ENCODE data around the gene SETD9. TPM values are rescaled to one million over a fixed set of nuclear protein-coding genes. Genes with fewer than 3 reads are reported as not detected.

Gene SETD9
- total and polyA plus RNA-seq, 9 of the 15 experiments (the other 6 are each of a cell fraction or from before 2014, with no cell fraction given): 10.8 to 32.6 (median 19.8) TPM

GRCh38 chr5:56938858-56939257 lies 29.5 kb downstream of the SETD9 start:
- BruUV-seq (replicated peaks): no TSS peak
- Histone ChIP-seq H3K9me1 (ENCODE audit: control insufficient read depth, insufficient read depth, low read length) (no peaks in the 10 kb centered on the region), H2AFZ (ENCODE audit: low read depth, low read length) (no peak overlapping the region), H3K4me2 (ENCODE audit: insufficient read depth, low read length) (no peak overlapping the region), H4K20me1 (replicated peaks; ENCODE audit: control insufficient read depth, insufficient read depth, low read length) (no peaks in the 10 kb centered on the region), H3K27ac (ENCODE audit: extremely low read depth, low read depth, low read length) (no peak overlapping the region), H3K4me1 (replicated peaks in 1 of 2; ENCODE audit: control insufficient read depth in 2 of 2, insufficient read depth in 2 of 2, low read length in 2 of 2) (no peaks in the 10 kb centered on the region), H3K9ac (ENCODE audit: insufficient read depth in 1 of 2, low read depth in 2 of 2, low read length in 2 of 2) (no peak overlapping the region), H3K27me3 (ENCODE audit: control insufficient read depth in 2 of 2, insufficient read depth in 2 of 2, low read length in 2 of 2) (no peaks in the 10 kb centered on the region), H3K4me3 (no peak overlapping the region), H3K9me3 (replicated peaks; ENCODE audit: control insufficient read depth, insufficient read depth, low read depth, low read length) (no peaks in the 10 kb centered on the region), H3K79me2 (ENCODE audit: control insufficient read depth, insufficient read depth, low read length) (no peaks in the 10 kb centered on the region), H3K36me3 (ENCODE audit: control insufficient read depth, insufficient read depth, low read length) (peaks cover 90% of the 10 kb centered on the region)
- 54% methylated on average over 1 of the region's 1 CpG for WGBS (ENCODE audit: insufficient coverage, low coverage, missing lambda C conversion rate)
- ChIA-PET CTCF (ENCODE audit: low intra/inter-chr PET ratio) (no interaction called here), POLR2A (interaction anchor here (1.0 to 3.1 kb wide), 2 partner anchors 11 to 29 kb away, joined by 4 to 16 read pairs; partner anchors contain the start of gene SETD9)
- FAIRE-seq (no peak), ATAC-seq (no peak), DNase-seq (ENCODE audit: extremely low read depth in 1 of 4, low spot score in 3 of 4) (no peak)
- intact Hi-C loops (cut with micrococcal nuclease) (no loop called here), in situ Hi-C loops (cut with MboI) (no loop called here)
- TF ChIP-seq TBL1XR1 (IDR thresholded peaks at IDR 0.05; ENCODE audit: low read length in 2 of 2) (no peak), FOXJ3 (CRISPR knock-in tag; IDR thresholded peaks at IDR 0.05) (no peak), PHB2 (IDR thresholded peaks at IDR 0.05; ENCODE audit: low read depth) (no peak), HINFP (tag; conservative IDR thresholded peaks at IDR 0.05; ENCODE audit: low read depth) (no peak)

- 0% methylated on average over 1 of the region's 1 CpG for WGBS (ENCODE audit: insufficient coverage, low coverage, missing lambda C conversion rate)
- Histone ChIP-seq H3K27ac (ENCODE audit: extremely low read depth, low read depth, low read length) (no peak overlapping the region), H3K9ac (ENCODE audit: insufficient read depth in 1 of 2, low read depth in 2 of 2, low read length in 2 of 2) (no peak overlapping the region), H3K4me1 (replicated peaks in 1 of 2; ENCODE audit: control insufficient read depth in 2 of 2, insufficient read depth in 2 of 2, low read length in 2 of 2) (no peaks in the 10 kb centered on the region), H3K9me1 (ENCODE audit: control insufficient read depth, insufficient read depth, low read length) (no peaks in the 10 kb centered on the region), H3K36me3 (ENCODE audit: control insufficient read depth, insufficient read depth, low read length) (peaks cover 88% of the 10 kb centered on the region), H3K79me2 (ENCODE audit: control insufficient read depth, insufficient read depth, low read length) (no peaks in the 10 kb centered on the region), H3K9me3 (replicated peaks; ENCODE audit: control insufficient read depth, insufficient read depth, low read depth, low read length) (no peaks in the 10 kb centered on the region), H4K20me1 (replicated peaks; ENCODE audit: control insufficient read depth, insufficient read depth, low read length) (no peaks in the 10 kb centered on the region), H3K4me2 (ENCODE audit: insufficient read depth, low read length) (no peak overlapping the region), H3K4me3 (no peak overlapping the region), H3K27me3 (ENCODE audit: control insufficient read depth in 2 of 2, insufficient read depth in 2 of 2, low read length in 2 of 2) (no peaks in the 10 kb centered on the region), H2AFZ (ENCODE audit: low read depth, low read length) (no peak overlapping the region)
- POLR2A ChIA-PET: interaction anchor here (1.0 kb wide), 1 partner anchor 9 kb away, joined by 3 read pairs; no protein-coding TSS in a partner anchor
- in situ Hi-C loops (cut with MboI): no loop called here
- intact Hi-C loops (cut with micrococcal nuclease): no loop called here
- TF ChIP-seq PHB (CRISPR knock-in tag; IDR thresholded peaks at IDR 0.05): no peak
- peak; percentile 10; the same call in 1 of the 2 replicates for TF ChIP-seq SPI1 (IDR thresholded peaks at IDR 0.05; ENCODE audit: borderline replicate concordance, low read depth, low read length)
- FAIRE-seq: no peak
- CTCF ChIA-PET (ENCODE audit: low intra/inter-chr PET ratio): no interaction called here
- no peak for DNase-seq (ENCODE audit: extremely low read depth in 1 of 4, low spot score in 3 of 4)
- BruUV-seq (replicated peaks): no TSS peak
- no peak for ATAC-seq
Measured at GRCh38 chr5:56941981-56942380, 32.6 kb downstream of the SETD9 start.

All from K562 (cell line).